ENCODE data around the gene CCDC107. TPM values are rescaled to one million over a fixed set of nuclear protein-coding genes. Genes with fewer than 3 reads are reported as not detected.
A peak's percentile ranks its signal among the peaks of the same experiment; 100 is the strongest.

Gene CCDC107, protein sequence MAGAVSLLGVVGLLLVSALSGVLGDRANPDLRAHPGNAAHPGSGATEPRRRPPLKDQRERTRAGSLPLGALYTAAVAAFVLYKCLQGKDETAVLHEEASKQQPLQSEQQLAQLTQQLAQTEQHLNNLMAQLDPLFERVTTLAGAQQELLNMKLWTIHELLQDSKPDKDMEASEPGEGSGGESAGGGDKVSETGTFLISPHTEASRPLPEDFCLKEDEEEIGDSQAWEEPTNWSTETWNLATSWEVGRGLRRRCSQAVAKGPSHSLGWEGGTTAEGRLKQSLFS
- total RNA-seq (2016; rRNA removed; fragmentation: Illumina TruSeq; extraction: Trizol) (4.1 and 7.1 TPM in 2 replicates), polyA plus RNA-seq (2011; rRNA removed) (15.2 and 17.4 TPM in 2 replicates), polyA minus RNA-seq (2011; rRNA and poly(A)+ RNA removed; ENCODE audit: low replicate concordance) (3.4 and 5.3 TPM in 2 replicates), Bru-seq, nascent RNA (percentile 73 among the genes with signal in this experiment), BruChase-seq, experiment 1, labeled RNA remaining after a 6-hour chase (percentile 79 among the genes with signal in this experiment), BruChase-seq, experiment 2, labeled RNA remaining after a 2-hour chase (percentile 64 among the genes with signal in this experiment)
- 13.2 and 13.3 TPM in 2 replicates for total RNA-seq (2016; cell fraction: cytosol; rRNA removed; fragmentation: Illumina TruSeq; extraction: Trizol; ENCODE audit: low read depth)
- total RNA-seq (2016; cell fraction: insoluble cytoplasmic fraction; rRNA removed; fragmentation: Illumina TruSeq; extraction: Trizol), result 4.2 and 6.7 TPM in 2 replicates
- total RNA-seq (2016; cell fraction: membrane; rRNA removed; fragmentation: Illumina TruSeq; extraction: Trizol), result 13.0 TPM in 2 replicates
- 5.3 and 6.1 TPM in 2 replicates for total RNA-seq (2016; cell fraction: nucleus; rRNA removed; fragmentation: Illumina TruSeq; extraction: Trizol)
- polyA plus RNA-seq (2011; cell fraction: cytosol; rRNA removed), result 15.9 and 16.7 TPM in 2 replicates
- 7.4 and 9.8 TPM in 2 replicates for polyA plus RNA-seq (2011; cell fraction: nucleus; rRNA removed)
- polyA plus RNA-seq (2012), result 8.7 and 10.5 TPM in 2 replicates
- 30.2 and 33.6 TPM in 2 replicates for polyA plus RNA-seq (2016; cell fraction: cytosol; fragmentation: Illumina TruSeq; extraction: Trizol; ENCODE audit: low read depth)
- 6.7 and 7.5 TPM in 2 replicates for polyA plus RNA-seq (2016; cell fraction: insoluble cytoplasmic fraction; fragmentation: Illumina TruSeq; extraction: Trizol; ENCODE audit: low read depth)
- 19.8 and 22.8 TPM in 2 replicates for polyA plus RNA-seq (2016; cell fraction: membrane; fragmentation: Illumina TruSeq; extraction: Trizol; ENCODE audit: low read depth)
- polyA plus RNA-seq (2016; cell fraction: nucleus; fragmentation: Illumina TruSeq; extraction: Trizol; ENCODE audit: insufficient read depth, low read depth), result 14.5 and 15.3 TPM in 2 replicates
- polyA minus RNA-seq (2011; cell fraction: cytosol; rRNA and poly(A)+ RNA removed), result 4.0 and 4.5 TPM in 2 replicates
- polyA minus RNA-seq (2011; cell fraction: nucleus; rRNA and poly(A)+ RNA removed), result 4.4 and 4.8 TPM in 2 replicates
- long read RNA-seq, experiment 1, transcript CCDC107-204 (6 exons, 1,173 nt), result minor isoform, 7 of 35 reads
- long read RNA-seq, experiment 1, transcript CCDC107-206 (5 exons, 1,242 nt), result major isoform, 17 of 35 reads
- long read RNA-seq, experiment 1, partial matches to known transcripts, result 0 of 35 reads
- long read RNA-seq, experiment 1, other reads (novel, unspliced or antisense), result 5 of 35 reads
- long read RNA-seq, experiment 2, transcript CCDC107-203 (5 exons, 899 nt), result minor isoform, 5 of 36 reads
- long read RNA-seq, experiment 2, transcript CCDC107-206 (5 exons, 1,242 nt), result major isoform, 13 of 36 reads
- long read RNA-seq, experiment 2, transcript CCDC107-202 (4 exons, 1,016 nt), result minor isoform, 5 of 36 reads
- long read RNA-seq, experiment 2, partial matches to known transcripts, result 3 of 36 reads
- long read RNA-seq, experiment 2, other reads (novel, unspliced or antisense), result 6 of 36 reads

GRCh38 chr9:35658137-35658967 lies at the start of gene CCDC107:
CCDC107 (plus strand) TSS chr9:35658292; CDS start chr9:35658380, 88 bp downstream.
- no peak for FAIRE-seq
- peak; percentile 70 for DNase-seq (ENCODE audit: low spot score)
- BruUV-seq (replicated peaks), result TSS peak; percentile 80
- Histone ChIP-seq H3K4me2 (ENCODE audit: low read depth, low read length) (peak within 1 kb of the TSS; percentile 82), H2AFZ (ENCODE audit: low read length) (peak within 1 kb of the TSS; percentile 59), H3K27ac (ENCODE audit: extremely low read length, insufficient read depth, low read length) (peak within 1 kb of the TSS; percentile 100), H3K9ac (ENCODE audit: insufficient read depth, low read depth, low read length) (peak within 1 kb of the TSS; percentile 98), H3K9me3 (ENCODE audit: low read length) (no peaks in the 10 kb centered on the region), H4K20me1 (ENCODE audit: insufficient read depth, low read length) (no peaks in the 10 kb centered on the region), H3K79me2 (ENCODE audit: insufficient read depth, low read length) (peaks cover 6% of the 10 kb centered on the region), H3K36me3 (replicated peaks in 1 of 2; ENCODE audit: control insufficient read depth in 1 of 2, insufficient read depth in 2 of 2, low read length in 2 of 2) (peaks cover 8 to 9% of the 10 kb centered on the region in 2 experiments; a peak in 3 of 5 replicates), H3K4me3 (replicated peaks in 1 of 3; ENCODE audit: insufficient read depth in 1 of 3, low read depth in 2 of 3, low read length in 3 of 3) (peak within 1 kb of the TSS; percentile 66 to 89 (median 85)), H3K4me1 (ENCODE audit: insufficient read depth, low read length) (peaks cover 71% of the 10 kb centered on the region), H3K27me3 (ENCODE audit: control insufficient read depth in 1 of 2, insufficient read depth in 2 of 2, low read length in 2 of 2) (no peaks in the 10 kb centered on the region; a peak in 2 of 5 replicates)
- ChIA-PET POLR2A (interaction anchor here (0.7 to 6.3 kb wide), 16 partner anchors 11 to 497 kb away, joined by 3 to 68 read pairs (median 5); partner anchors contain the start of genes CREB3, GBA2, HINT2 and RGP1), CTCF (ENCODE audit: low intra/inter-chr PET ratio, low total read pairs) (interaction anchor here (1.7 kb wide), 2 partner anchors 12 to 38 kb away, joined by 8 to 9 read pairs; no protein-coding TSS in a partner anchor)
- intact Hi-C loops (cut with micrococcal nuclease; ENCODE audit: unreplicated experiment), result loop anchor here (1.0 kb wide), 3 partner anchors 11 to 91 kb away; partner anchors contain the start of genes CREB3, GBA2, RGP1 and TLN1
- peak; percentile 81 for ATAC-seq
- in situ Hi-C loops (cut with HindIII; ENCODE audit: extremely low pct_ligation_motif_present, low pct_unique_long_range_greater_than_20kb), result loop anchor here (10.0 kb wide), 1 partner anchor 544 kb away; the partner anchor contains the start of gene ATOSB
- under 1% methylated on average over 21 of the region's 67 CpGs for WGBS (ENCODE audit: low lambda C conversion rate)
- TF ChIP-seq, protein P1, sequence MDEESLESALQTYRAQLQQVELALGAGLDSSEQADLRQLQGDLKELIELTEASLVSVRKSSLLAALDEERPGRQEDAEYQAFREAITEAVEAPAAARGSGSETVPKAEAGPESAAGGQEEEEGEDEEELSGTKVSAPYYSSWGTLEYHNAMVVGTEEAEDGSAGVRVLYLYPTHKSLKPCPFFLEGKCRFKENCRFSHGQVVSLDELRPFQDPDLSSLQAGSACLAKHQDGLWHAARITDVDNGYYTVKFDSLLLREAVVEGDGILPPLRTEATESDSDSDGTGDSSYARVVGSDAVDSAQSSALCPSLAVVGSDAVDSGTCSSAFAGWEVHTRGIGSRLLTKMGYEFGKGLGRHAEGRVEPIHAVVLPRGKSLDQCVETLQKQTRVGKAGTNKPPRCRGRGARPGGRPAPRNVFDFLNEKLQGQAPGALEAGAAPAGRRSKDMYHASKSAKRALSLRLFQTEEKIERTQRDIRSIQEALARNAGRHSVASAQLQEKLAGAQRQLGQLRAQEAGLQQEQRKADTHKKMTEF (CRISPR knock-in tag; IDR thresholded peaks at IDR 0.05), result peak; percentile 26; the same call in 1 of the 2 replicates
- TF ChIP-seq, protein P2, sequence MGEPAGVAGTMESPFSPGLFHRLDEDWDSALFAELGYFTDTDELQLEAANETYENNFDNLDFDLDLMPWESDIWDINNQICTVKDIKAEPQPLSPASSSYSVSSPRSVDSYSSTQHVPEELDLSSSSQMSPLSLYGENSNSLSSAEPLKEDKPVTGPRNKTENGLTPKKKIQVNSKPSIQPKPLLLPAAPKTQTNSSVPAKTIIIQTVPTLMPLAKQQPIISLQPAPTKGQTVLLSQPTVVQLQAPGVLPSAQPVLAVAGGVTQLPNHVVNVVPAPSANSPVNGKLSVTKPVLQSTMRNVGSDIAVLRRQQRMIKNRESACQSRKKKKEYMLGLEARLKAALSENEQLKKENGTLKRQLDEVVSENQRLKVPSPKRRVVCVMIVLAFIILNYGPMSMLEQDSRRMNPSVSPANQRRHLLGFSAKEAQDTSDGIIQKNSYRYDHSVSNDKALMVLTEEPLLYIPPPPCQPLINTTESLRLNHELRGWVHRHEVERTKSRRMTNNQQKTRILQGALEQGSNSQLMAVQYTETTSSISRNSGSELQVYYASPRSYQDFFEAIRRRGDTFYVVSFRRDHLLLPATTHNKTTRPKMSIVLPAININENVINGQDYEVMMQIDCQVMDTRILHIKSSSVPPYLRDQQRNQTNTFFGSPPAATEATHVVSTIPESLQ (CRISPR knock-in tag; conservative IDR thresholded peaks at IDR 0.05), result no peak
- peak; percentile 37; the same call in 1 of the 2 replicates for TF ChIP-seq ZNF20 (CRISPR knock-in tag; IDR thresholded peaks at IDR 0.05)
- TF ChIP-seq ZBTB21 (CRISPR knock-in tag; IDR thresholded peaks at IDR 0.05), result no peak
- TF ChIP-seq ZNF234 (CRISPR knock-in tag; conservative IDR thresholded peaks at IDR 0.05), result no peak; the same call in 1 of the 2 replicates
- TF ChIP-seq THYN1 (CRISPR knock-in tag; IDR thresholded peaks at IDR 0.05; ENCODE audit: borderline replicate concordance, low read depth), result no peak
- TF ChIP-seq, protein P3, sequence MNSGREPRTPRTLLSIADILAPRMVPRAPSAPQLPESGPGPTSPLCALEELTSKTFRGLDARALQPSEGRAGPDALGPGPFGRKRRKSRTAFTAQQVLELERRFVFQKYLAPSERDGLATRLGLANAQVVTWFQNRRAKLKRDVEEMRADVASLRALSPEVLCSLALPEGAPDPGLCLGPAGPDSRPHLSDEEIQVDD (CRISPR knock-in tag; IDR thresholded peaks at IDR 0.05; ENCODE audit: borderline replicate concordance), result no peak; the same call in 1 of the 2 replicates
- no peak for TF ChIP-seq PLSCR1 (CRISPR knock-in tag; IDR thresholded peaks at IDR 0.05; ENCODE audit: borderline replicate concordance)
